Measurements from ENCODE around the gene MMP13.

Gene MMP13

DNA sequence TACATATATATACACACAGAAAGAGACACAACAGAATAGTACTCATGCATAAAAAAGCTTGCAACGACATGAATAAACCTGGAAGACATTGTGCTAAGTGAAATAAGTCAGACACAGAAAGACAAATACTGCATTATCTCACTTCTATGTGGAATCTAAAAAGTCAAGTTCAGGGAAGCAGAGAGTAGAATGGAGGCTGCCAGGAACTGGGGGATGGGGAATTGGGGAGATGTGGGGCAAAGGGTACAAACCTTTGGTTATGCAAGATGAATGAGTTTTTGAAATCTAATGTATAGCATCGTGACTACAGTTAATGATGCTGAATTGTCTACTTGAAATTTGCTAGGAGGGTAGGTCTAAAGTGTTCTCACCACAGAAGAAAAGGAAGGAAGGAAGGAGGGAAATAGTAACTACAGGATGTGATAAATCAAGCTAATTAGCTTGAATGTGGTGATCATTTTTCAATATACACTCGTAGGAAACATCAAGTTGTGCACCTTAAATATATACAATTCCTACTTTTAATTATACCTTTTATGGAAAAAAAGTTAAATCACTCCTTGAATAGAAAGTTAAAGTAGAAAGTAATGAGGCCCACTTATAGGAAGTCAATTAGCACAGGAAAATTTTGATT lies 33.8 kb downstream of the MMP13 start:
- Histone ChIP-seq H3K27ac (ENCODE audit: insufficient read depth in 1 of 2, low read depth in 1 of 2, low read length in 2 of 2, poor library complexity in 1 of 2, severe bottlenecking in 2 of 2) (no peak overlapping the region), H3K36me3 (ENCODE audit: control insufficient read depth in 4 of 4, insufficient read depth in 4 of 4, low read length in 3 of 4) (no peaks in the 10 kb centered on the region), H3K4me3 (ENCODE audit: control insufficient read depth in 1 of 7, extremely low read depth in 1 of 7, insufficient read depth in 4 of 7, low read depth in 2 of 7, low read length in 6 of 7) (no peak overlapping the region), H3K27me3 (replicated peaks in 2 of 5; ENCODE audit: control insufficient read depth in 4 of 5, insufficient read depth in 5 of 5, low read length in 4 of 5) (peaks cover 0 to 17% (median 0%) of the 10 kb centered on the region in 5 experiments), H3K4me1 (ENCODE audit: control extremely low read depth in 1 of 4, control insufficient read depth in 4 of 4, insufficient read depth in 4 of 4, low read length in 3 of 4) (peaks cover 7 to 42% (median 18%) of the 10 kb centered on the region in 4 experiments), H3K9me3 (ENCODE audit: control extremely low read depth in 1 of 5, control insufficient read depth in 4 of 5, insufficient read depth in 2 of 5, low read depth in 1 of 5, low read length in 4 of 5) (no peaks in the 10 kb centered on the region)
- CTCF ChIA-PET: interaction anchor here (4.6 kb wide), 1 partner anchor 11 kb away, joined by 22 read pairs; no protein-coding TSS in a partner anchor
- DNase-seq: peak in 1 of 3 donors; percentile 4
- WGBS (ENCODE audit: insufficient coverage): 50% methylated on average over 1 of the region's 3 CpGs
- POLR2A ChIA-PET: no interaction called here

DNA sequence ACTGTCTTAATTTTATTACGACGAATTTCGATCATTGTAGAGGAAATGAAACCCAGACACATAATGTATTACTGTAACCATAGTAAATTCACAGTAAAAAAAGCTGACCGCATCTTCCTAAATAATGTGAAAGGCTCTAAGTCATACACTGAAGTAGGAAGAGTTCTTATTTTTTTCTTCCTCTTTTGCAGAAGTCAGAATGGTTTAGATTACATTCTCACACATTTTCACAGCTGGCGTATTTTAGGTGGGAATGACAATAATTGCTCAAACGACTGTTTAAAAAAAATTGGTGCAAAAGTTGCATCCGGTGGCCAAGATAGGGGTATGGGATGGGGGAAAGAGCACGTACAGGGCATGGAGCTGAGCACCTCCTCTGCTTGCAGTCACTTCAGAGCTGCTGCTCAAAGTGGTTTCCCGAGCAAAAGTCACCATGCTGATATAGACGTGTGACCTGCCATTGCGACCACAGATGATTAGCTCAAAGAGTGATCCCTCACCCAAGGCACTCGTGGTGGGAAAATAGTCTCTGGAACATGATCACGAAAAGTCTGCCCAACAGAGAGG lies 35.3 kb downstream of the MMP13 start:
- POLR2A ChIA-PET: interaction anchor here (1.0 kb wide), 1 partner anchor 22 kb away, joined by 3 read pairs; no protein-coding TSS in a partner anchor
- CTCF ChIA-PET: interaction anchor here (1.4 to 4.6 kb wide), 5 partner anchors 13 to 680 kb away, joined by 3 to 22 read pairs (median 4); no protein-coding TSS in a partner anchor
- no peaks in the 10 kb centered on the region for H3K36me3 ChIP-seq (ENCODE audit: control insufficient read depth in 4 of 4, insufficient read depth in 4 of 4, low read length in 3 of 4)
- 1% methylated on average over 8 of the region's 13 CpGs for WGBS (ENCODE audit: insufficient coverage)
- no peak overlapping the region for H3K27ac ChIP-seq (ENCODE audit: insufficient read depth in 1 of 2, low read depth in 1 of 2, low read length in 2 of 2, poor library complexity in 1 of 2, severe bottlenecking in 2 of 2)
- peak overlapping the region in 5 of 7 experiments; percentile 12 to 55 (median 12) for H3K4me3 ChIP-seq (ENCODE audit: control insufficient read depth in 1 of 7, extremely low read depth in 1 of 7, insufficient read depth in 4 of 7, low read depth in 2 of 7, low read length in 6 of 7)
- peaks cover 0 to 18% (median 4%) of the 10 kb centered on the region in 5 experiments for H3K27me3 ChIP-seq (replicated peaks in 2 of 5; ENCODE audit: control insufficient read depth in 4 of 5, insufficient read depth in 5 of 5, low read length in 4 of 5)
- peaks cover 7 to 41% (median 17%) of the 10 kb centered on the region in 4 experiments for H3K4me1 ChIP-seq (ENCODE audit: control extremely low read depth in 1 of 4, control insufficient read depth in 4 of 4, insufficient read depth in 4 of 4, low read length in 3 of 4)
- DNase-seq: peak; percentile 65 to 91 (median 86)
- no peaks in the 10 kb centered on the region for H3K9me3 ChIP-seq (ENCODE audit: control extremely low read depth in 1 of 5, control insufficient read depth in 4 of 5, insufficient read depth in 2 of 5, low read depth in 1 of 5, low read length in 4 of 5)

DNA sequence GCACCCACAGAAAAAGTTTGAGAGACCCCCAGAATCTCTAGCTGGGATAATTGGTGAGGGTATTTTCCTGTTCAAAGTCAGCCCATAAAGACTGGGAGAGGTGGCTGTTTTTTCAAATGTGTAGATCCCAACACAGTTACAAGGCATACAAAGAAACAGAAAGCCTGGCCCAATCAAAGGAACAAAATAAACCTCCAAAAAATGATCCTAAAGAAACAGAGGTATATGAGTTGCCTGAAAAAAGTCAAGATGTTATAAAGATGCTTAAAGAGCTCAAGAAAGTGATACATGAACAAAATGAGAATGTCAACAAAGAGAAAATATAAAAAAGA lies 40.5 kb downstream of the MMP13 start:
- no peak for DNase-seq
- CTCF ChIA-PET: interaction anchor here (0.8 to 5.7 kb wide), 11 partner anchors 10 to 141 kb away, joined by 3 to 80 read pairs (median 10); no protein-coding TSS in a partner anchor
- Histone ChIP-seq H3K9me3 (ENCODE audit: control extremely low read depth in 1 of 5, control insufficient read depth in 4 of 5, insufficient read depth in 2 of 5, low read depth in 1 of 5, low read length in 4 of 5) (no peaks in the 10 kb centered on the region), H3K4me3 (ENCODE audit: control insufficient read depth in 1 of 7, extremely low read depth in 1 of 7, insufficient read depth in 4 of 7, low read depth in 2 of 7, low read length in 6 of 7) (no peak overlapping the region), H3K36me3 (ENCODE audit: control insufficient read depth in 4 of 4, insufficient read depth in 4 of 4, low read length in 3 of 4) (no peaks in the 10 kb centered on the region), H3K27ac (ENCODE audit: insufficient read depth in 1 of 2, low read depth in 1 of 2, low read length in 2 of 2, poor library complexity in 1 of 2, severe bottlenecking in 2 of 2) (no peak overlapping the region), H3K4me1 (ENCODE audit: control extremely low read depth in 1 of 4, control insufficient read depth in 4 of 4, insufficient read depth in 4 of 4, low read length in 3 of 4) (peaks cover 3 to 8% (median 5%) of the 10 kb centered on the region in 4 experiments), H3K27me3 (replicated peaks in 2 of 5; ENCODE audit: control insufficient read depth in 4 of 5, insufficient read depth in 5 of 5, low read length in 4 of 5) (peaks cover 0 to 9% (median 7%) of the 10 kb centered on the region in 5 experiments)
- POLR2A ChIA-PET: interaction anchor here (1.3 kb wide), 1 partner anchor 26 kb away, joined by 4 read pairs; no protein-coding TSS in a partner anchor

DNA sequence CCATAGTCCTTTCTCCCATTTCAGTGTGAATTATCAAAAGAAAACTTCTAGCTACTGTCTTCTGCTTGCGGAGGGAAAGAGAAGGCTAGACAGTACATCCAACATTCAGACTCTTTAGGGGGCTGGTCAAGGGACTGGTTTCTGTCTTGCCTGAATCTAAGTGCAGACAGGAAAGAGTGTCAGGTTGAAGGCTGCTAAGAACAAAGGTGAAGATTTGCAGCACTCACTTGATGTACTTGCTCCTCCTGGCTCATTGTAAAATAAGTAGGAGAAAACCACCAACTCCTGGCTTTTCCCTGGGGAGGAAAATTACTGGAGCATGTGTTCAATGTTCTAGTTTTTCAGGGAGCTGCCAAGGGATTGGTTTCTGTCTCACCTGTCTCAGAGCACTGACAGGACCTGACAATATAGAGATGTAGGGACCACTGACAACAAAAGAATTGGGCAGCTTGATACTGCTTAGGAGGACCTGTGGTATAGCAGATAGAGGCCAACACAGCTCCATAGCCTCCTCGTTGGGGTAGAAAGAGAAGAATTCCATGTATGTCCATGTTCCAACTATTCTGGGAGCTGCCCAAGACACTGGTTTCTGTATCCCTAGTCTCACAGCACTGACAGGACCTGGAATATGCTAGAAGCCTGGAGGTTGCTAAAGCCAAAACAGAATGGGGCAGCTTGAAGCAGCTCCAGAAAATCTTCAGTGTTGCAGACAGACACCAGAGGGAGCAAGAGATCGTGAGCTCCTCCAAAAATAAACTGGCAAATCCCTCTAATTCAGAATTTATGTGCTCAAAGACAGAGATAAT lies 41.1 kb downstream of the MMP13 start:
- ChIA-PET CTCF (interaction anchor here (0.8 to 5.7 kb wide), 12 partner anchors 11 to 142 kb away, joined by 3 to 80 read pairs (median 8); no protein-coding TSS in a partner anchor), POLR2A (interaction anchor here (1.3 kb wide), 1 partner anchor 27 kb away, joined by 4 read pairs; no protein-coding TSS in a partner anchor)
- no peak overlapping the region for H3K4me3 ChIP-seq (ENCODE audit: control insufficient read depth in 1 of 7, extremely low read depth in 1 of 7, insufficient read depth in 4 of 7, low read depth in 2 of 7, low read length in 6 of 7)
- peaks cover 0 to 3% (median under 1%) of the 10 kb centered on the region in 4 experiments for H3K4me1 ChIP-seq (ENCODE audit: control extremely low read depth in 1 of 4, control insufficient read depth in 4 of 4, insufficient read depth in 4 of 4, low read length in 3 of 4)
- H3K27ac ChIP-seq (ENCODE audit: insufficient read depth in 1 of 2, low read depth in 1 of 2, low read length in 2 of 2, poor library complexity in 1 of 2, severe bottlenecking in 2 of 2): no peak overlapping the region
- peaks cover 0 to 9% (median 7%) of the 10 kb centered on the region in 5 experiments for H3K27me3 ChIP-seq (replicated peaks in 2 of 5; ENCODE audit: control insufficient read depth in 4 of 5, insufficient read depth in 5 of 5, low read length in 4 of 5)
- no peaks in the 10 kb centered on the region for H3K9me3 ChIP-seq (ENCODE audit: control extremely low read depth in 1 of 5, control insufficient read depth in 4 of 5, insufficient read depth in 2 of 5, low read depth in 1 of 5, low read length in 4 of 5)
- 69% methylated on average over 1 of the region's 3 CpGs for WGBS (ENCODE audit: insufficient coverage)
- no peaks in the 10 kb centered on the region for H3K36me3 ChIP-seq (ENCODE audit: control insufficient read depth in 4 of 4, insufficient read depth in 4 of 4, low read length in 3 of 4)
- peak; percentile 44 to 64 (median 46) for DNase-seq

DNA sequence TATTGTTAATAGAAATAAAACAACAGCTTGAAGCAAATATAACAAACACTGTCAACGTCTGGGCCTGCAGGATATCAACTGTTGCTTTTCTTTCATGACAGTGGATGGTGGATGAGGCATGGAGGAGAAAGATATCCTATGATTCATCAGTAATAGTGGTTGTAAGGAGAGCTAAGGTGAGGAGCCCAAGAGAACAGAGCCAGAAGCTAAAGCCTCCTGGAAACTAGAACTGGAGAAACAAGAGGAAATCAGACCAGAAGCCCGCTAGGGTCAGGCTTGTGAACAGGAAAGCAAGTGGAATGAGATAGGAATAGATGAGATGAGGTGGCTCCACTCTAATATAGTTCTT lies 43.1 kb downstream of the MMP13 start:
- Histone ChIP-seq H3K9me3 (ENCODE audit: control extremely low read depth in 1 of 5, control insufficient read depth in 4 of 5, insufficient read depth in 2 of 5, low read depth in 1 of 5, low read length in 4 of 5) (no peaks in the 10 kb centered on the region), H3K4me1 (ENCODE audit: control extremely low read depth in 1 of 4, control insufficient read depth in 4 of 4, insufficient read depth in 4 of 4, low read length in 3 of 4) (no peaks in the 10 kb centered on the region), H3K4me3 (ENCODE audit: control insufficient read depth in 1 of 7, extremely low read depth in 1 of 7, insufficient read depth in 4 of 7, low read depth in 2 of 7, low read length in 6 of 7) (no peak overlapping the region), H3K27ac (ENCODE audit: insufficient read depth in 1 of 2, low read depth in 1 of 2, low read length in 2 of 2, poor library complexity in 1 of 2, severe bottlenecking in 2 of 2) (no peak overlapping the region), H3K36me3 (ENCODE audit: control insufficient read depth in 4 of 4, insufficient read depth in 4 of 4, low read length in 3 of 4) (no peaks in the 10 kb centered on the region), H3K27me3 (replicated peaks in 2 of 5; ENCODE audit: control insufficient read depth in 4 of 5, insufficient read depth in 5 of 5, low read length in 4 of 5) (peaks cover 0 to 7% (median 3%) of the 10 kb centered on the region in 5 experiments)
- WGBS (ENCODE audit: insufficient coverage): 90% methylated on average over 1 of the region's 2 CpGs
- POLR2A ChIA-PET: no interaction called here
- no peak for DNase-seq
- CTCF ChIA-PET: interaction anchor here (1.0 to 5.7 kb wide), 6 partner anchors 11 to 144 kb away, joined by 3 to 80 read pairs (median 4); no protein-coding TSS in a partner anchor

DNA sequence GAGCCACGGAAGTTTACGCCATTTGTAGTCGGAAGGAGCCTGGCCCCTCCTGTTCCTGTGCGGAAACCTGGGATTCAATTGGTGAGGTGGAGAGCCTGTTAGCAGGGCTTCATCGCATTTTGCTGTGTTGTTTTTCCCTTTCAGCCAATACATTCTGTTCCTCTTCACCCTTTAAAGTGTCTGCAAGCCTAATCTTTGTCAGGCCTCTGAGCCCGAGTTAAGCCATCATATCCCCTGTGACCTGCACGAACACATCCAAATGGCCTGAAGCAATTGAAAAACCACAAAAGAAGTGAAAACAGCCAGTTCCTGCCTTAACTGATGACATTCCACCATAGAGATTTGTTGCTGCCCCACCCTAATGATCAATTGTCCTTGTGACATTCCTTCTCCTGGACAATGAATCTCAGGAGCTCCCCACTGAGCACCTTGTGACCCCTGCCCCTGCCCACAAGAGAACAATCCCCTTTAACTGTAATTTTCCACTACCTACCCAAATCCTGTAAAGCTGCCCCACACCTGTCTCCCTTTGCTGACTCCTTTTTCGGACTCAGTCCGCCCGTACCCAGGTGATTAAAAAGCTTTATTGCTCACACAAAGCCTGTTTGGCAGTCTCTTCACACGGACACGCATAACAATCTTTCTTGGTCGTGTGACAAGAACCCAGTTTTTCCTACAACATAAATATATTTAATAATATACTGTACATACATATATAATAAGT lies 43.6 kb downstream of the MMP13 start:
- 100% methylated on average over 7 of the region's 13 CpGs for WGBS (ENCODE audit: insufficient coverage)
- H3K27ac ChIP-seq (ENCODE audit: insufficient read depth in 1 of 2, low read depth in 1 of 2, low read length in 2 of 2, poor library complexity in 1 of 2, severe bottlenecking in 2 of 2): no peak overlapping the region
- CTCF ChIA-PET: interaction anchor here (1.0 to 5.7 kb wide), 6 partner anchors 11 to 145 kb away, joined by 3 to 80 read pairs (median 4); no protein-coding TSS in a partner anchor

More for the DNA sequence above, 43.6 kb downstream of the MMP13 start:
- Histone ChIP-seq H3K4me1 (ENCODE audit: control extremely low read depth in 1 of 4, control insufficient read depth in 4 of 4, insufficient read depth in 4 of 4, low read length in 3 of 4) (no peaks in the 10 kb centered on the region), H3K36me3 (ENCODE audit: control insufficient read depth in 4 of 4, insufficient read depth in 4 of 4, low read length in 3 of 4) (no peaks in the 10 kb centered on the region), H3K27me3 (replicated peaks in 2 of 5; ENCODE audit: control insufficient read depth in 4 of 5, insufficient read depth in 5 of 5, low read length in 4 of 5) (peaks cover 0 to 7% (median 3%) of the 10 kb centered on the region in 5 experiments), H3K9me3 (ENCODE audit: control extremely low read depth in 1 of 5, control insufficient read depth in 4 of 5, insufficient read depth in 2 of 5, low read depth in 1 of 5, low read length in 4 of 5) (no peaks in the 10 kb centered on the region), H3K4me3 (ENCODE audit: control insufficient read depth in 1 of 7, extremely low read depth in 1 of 7, insufficient read depth in 4 of 7, low read depth in 2 of 7, low read length in 6 of 7) (no peak overlapping the region)
- DNase-seq: no peak
- POLR2A ChIA-PET: no interaction called here
